ENCODE results near the gene ZRANB2. TPM values are rescaled to one million over a fixed set of nuclear protein-coding genes. Genes with fewer than 3 reads are reported as not detected.
A peak's percentile ranks its signal among the peaks of the same experiment; 100 is the strongest.

Gene ZRANB2, protein sequence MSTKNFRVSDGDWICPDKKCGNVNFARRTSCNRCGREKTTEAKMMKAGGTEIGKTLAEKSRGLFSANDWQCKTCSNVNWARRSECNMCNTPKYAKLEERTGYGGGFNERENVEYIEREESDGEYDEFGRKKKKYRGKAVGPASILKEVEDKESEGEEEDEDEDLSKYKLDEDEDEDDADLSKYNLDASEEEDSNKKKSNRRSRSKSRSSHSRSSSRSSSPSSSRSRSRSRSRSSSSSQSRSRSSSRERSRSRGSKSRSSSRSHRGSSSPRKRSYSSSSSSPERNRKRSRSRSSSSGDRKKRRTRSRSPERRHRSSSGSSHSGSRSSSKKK
- 22.3 and 43.5 TPM in 2 replicates for total RNA-seq

DNA sequence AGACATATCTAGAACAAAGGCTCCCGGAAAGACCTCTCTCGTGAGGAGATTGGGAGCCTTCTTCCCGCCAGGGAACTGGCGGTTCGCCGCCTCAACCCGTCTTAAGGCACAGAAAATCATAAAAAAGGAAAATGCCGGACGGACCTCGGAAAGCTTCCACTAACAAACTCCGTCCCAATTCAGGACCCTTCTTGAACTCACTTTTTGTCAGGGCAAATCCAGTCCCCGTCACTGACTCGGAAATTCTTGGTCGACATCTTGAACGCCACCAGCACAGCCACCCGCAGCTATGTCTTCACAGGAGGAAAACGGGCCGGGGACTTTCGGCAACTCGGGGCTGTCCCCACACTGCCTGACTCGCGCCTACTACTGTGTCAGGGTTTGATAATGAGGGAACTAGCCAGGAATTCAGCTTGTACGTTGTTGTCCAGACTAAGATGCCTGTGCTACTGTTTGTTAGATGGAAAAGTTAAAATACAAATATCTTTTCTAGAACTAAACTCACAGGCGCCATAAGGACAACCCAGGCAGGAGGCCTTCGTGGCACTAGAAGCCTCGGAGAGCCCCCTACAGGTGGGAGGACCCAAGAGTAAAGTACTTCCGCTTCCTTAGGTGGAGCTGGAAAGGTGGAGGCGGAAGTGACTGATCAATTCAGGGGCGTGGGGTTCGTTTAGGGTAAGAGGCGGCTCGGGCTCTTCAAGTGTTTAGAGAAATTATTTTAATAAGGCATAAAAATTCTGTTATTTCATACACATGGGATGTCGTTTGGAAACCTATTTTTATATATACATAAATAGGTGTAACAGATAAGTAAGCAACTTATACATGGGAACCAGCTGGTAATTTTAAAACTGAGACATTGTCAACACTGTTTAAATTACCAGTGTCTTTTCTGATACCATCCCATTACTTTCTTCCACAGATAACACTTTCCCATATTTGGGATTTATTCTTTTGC, at the start of gene ZRANB2:
TSS of gene ZRANB2 (minus strand) at position 297 of the 958 bp plus-strand sequence. CDS start at position 257, 40 bp downstream.

DNA sequence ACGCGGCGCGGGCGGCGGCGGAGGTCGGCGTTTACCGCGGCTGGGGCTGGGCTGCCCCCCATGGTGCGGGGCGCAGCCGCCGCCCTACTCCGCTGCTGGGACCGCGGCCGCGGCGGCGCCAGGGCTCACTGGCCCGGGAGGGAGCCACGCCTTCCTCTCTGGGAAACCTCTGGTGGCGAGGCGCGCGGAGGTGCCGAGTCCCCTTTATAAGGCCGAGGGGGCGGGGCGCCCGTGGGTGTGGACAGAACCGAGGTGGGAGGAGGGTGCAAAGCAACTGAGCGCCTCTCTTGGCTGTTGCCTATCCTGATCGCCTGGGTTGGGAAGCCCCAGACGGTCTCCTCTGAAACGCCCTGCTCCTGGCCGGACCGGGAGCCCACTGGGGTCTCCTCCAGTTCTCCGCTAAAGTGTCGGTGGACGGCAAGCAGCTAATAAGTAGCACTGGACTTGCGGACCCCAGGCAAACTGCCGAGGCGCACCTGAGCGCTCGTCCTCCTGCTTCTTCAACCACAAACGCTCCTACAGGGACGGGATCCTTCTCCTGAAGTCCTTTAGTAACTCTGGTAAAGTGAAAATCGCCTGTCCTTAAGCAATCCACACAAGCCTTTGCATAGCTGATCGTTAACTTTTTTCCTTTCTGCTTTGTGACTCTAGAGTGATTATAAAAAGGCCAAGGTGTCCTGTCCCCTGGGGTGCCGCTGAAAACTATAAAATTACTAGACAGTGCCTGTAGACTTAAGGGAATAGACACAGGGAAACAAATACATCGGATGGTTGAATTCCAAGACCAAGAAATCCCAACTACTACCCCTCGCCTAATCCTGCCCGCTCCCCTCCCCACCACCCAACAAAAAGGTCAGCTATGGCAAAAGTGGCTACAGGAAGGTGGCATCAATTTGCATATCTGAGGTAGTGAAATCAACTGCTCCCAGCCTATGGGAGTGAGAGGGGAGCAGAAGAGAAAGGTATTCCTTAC, 32.9 kb downstream of the ZRANB2 start, which contains the start of gene PTGER3:
TSS of gene PTGER3 (minus strand) at position 182 of the 973 bp plus-strand sequence. CDS start 239 bp downstream, outside the sequence.

Small RNAs within 50 kb of the gene (small RNA-seq; reads per million reads assigned to genes)
- gene MIR186 (ENCODE audit: low replicate concordance), result 29.0 reads per million, percentile 97 among the genes with 10 or more reads in this experiment

Other genes starting within 250 kb of the ZRANB2 start
- under 0.01 and 1.6 TPM in 2 replicates for gene PTGER3, start 33.2 kb downstream of the ZRANB2 start, total RNA-seq

Data from placental pericyte (primary cell).